ENCODE results near the gene LHX4.

GRCh38 chr1:180250499-180250770 is 20.4 kb downstream of the LHX4 start:
- TF ChIP-seq POLR2A (IDR thresholded peaks at IDR 0.05) (no peak), CTCF (IDR thresholded peaks at IDR 0.05) (no peak)

All from tibial nerve (tissue), 3 donors.